ENCODE data around the gene SULT4A1. TPM values are rescaled to one million over a fixed set of nuclear protein-coding genes. Genes with fewer than 3 reads are reported as not detected.

The SULT4A1 gene
- polyA plus RNA-seq, 1 experiment, result 0.14 TPM

DNA sequence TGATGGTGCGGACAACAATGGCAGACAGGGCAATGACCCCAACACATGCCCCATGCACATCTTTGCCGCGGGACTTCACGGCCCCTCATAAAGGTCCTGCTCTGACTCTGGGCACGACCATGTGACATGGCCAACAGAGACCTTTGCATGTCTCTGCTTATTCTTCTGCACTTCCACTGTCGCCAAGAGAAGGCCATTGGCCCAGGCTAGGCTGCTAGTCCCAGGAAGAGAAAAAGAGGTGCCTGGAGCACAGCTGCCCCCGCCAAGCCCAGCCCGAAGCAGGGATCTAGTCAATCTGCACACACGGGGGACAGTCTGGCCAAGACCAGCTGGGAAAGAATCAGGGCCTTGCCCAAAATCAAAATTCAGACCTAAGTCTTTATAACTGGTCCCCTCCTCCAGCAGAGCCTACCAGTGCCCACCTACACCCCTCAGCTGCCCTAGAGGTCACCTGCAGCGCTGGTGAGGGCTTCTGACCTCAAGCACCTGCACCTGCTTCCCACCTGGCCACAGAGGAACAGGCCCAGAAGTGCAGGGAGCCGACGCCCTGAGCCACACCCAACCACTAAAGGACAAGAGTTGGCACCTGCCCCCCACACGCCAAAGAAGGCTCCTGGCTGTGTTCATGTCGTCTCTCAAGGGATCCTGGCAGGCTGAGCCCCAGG lies 8.1 kb downstream of the SULT4A1 start:
- Histone ChIP-seq H3K9me3 (ENCODE audit: control insufficient read depth, insufficient read depth, low read length) (no peaks in the 10 kb centered on the region), H3K27ac (ENCODE audit: low read depth, low read length) (no peak overlapping the region), H3K4me3 (ENCODE audit: low read depth, low read length) (no peak overlapping the region), H3K27me3 (ENCODE audit: control insufficient read depth, insufficient read depth, low read length) (peaks cover 12% of the 10 kb centered on the region)
- POLR2A ChIA-PET, result no interaction called here
- TF ChIP-seq, protein P1, sequence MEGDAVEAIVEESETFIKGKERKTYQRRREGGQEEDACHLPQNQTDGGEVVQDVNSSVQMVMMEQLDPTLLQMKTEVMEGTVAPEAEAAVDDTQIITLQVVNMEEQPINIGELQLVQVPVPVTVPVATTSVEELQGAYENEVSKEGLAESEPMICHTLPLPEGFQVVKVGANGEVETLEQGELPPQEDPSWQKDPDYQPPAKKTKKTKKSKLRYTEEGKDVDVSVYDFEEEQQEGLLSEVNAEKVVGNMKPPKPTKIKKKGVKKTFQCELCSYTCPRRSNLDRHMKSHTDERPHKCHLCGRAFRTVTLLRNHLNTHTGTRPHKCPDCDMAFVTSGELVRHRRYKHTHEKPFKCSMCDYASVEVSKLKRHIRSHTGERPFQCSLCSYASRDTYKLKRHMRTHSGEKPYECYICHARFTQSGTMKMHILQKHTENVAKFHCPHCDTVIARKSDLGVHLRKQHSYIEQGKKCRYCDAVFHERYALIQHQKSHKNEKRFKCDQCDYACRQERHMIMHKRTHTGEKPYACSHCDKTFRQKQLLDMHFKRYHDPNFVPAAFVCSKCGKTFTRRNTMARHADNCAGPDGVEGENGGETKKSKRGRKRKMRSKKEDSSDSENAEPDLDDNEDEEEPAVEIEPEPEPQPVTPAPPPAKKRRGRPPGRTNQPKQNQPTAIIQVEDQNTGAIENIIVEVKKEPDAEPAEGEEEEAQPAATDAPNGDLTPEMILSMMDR (IDR thresholded peaks at IDR 0.05; ENCODE audit: low read depth, low read length), result no peak
- CTCF ChIA-PET, result no interaction called here
- no peak for DNase-seq (ENCODE audit: low read depth, low spot score)

DNA sequence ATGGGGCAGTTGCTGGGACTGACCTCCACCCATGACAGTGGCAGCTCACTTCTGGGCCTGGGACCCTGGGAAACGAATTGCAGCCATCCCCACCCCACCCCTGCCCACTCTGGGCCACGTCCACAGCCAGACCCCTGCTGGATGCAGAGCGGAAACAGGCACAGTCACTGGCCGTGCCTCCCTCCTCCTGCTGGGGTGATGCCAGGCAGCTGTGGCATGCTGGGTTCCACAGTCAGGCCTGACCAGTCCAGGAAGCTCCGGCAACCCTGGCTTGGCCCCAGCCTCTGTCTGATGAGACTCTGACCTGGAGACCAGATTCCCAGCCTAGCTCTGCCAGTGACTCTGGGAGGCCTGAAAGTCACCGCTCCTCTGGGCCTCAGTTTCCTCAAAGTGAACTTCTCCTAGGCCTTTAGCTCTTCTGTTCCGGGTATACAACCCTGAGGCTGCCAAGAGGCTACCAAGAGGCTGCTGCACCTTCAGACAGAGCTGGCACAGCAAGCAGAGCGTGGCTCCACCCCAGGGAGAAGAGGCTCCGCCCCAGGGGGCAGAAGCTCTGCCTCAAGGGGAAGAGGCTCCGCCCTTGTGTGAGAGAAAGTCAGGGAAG lies 8.9 kb downstream of the SULT4A1 start:
- POLR2A ChIA-PET, result no interaction called here
- Histone ChIP-seq H3K27ac (ENCODE audit: low read depth, low read length) (no peak overlapping the region), H3K9me3 (ENCODE audit: control insufficient read depth, insufficient read depth, low read length) (no peaks in the 10 kb centered on the region), H3K4me3 (ENCODE audit: low read depth, low read length) (no peak overlapping the region), H3K27me3 (ENCODE audit: control insufficient read depth, insufficient read depth, low read length) (peaks cover 12% of the 10 kb centered on the region)
- DNase-seq (ENCODE audit: low read depth, low spot score), result no peak
- CTCF ChIA-PET, result no interaction called here
- TF ChIP-seq, protein P1 (IDR thresholded peaks at IDR 0.05; ENCODE audit: low read depth, low read length), result no peak

DNA sequence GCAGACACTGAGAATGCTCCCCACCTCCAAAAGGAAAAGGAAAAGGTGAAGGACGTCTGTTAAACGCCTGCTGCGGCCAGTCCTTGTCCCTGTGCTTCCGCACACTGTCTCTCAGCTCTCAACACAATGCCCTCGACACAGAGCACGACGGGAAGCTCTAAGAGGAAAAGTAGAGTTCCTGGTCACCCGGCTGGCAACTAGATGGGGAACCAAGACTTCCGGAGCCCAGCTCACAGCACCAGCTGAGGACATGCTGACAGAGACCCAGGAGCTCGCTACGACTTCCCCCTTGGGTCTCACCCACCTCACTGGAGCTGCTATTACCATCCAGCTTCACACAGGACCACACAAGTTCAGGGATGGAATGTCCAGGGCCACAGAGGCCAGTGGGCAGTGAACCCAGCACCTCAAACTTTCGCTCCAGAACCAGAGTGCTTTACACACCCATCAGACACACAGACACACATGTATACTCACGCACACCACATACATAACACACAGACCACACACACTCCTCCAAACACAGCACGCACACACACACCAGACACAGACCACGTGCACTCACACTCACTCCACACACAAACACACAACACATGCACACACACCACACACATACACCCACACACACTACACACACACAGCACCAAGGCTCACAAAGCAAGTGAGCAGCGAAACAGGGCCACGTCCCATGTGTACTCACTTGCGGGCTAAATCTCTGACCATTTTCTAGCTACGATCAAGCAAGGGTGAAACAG lies 9.6 kb downstream of the SULT4A1 start:
- Histone ChIP-seq H3K9me3 (ENCODE audit: control insufficient read depth, insufficient read depth, low read length) (no peaks in the 10 kb centered on the region), H3K4me3 (ENCODE audit: low read depth, low read length) (no peak overlapping the region), H3K27me3 (ENCODE audit: control insufficient read depth, insufficient read depth, low read length) (peaks cover 12% of the 10 kb centered on the region), H3K27ac (ENCODE audit: low read depth, low read length) (no peak overlapping the region)
- POLR2A ChIA-PET, result no interaction called here
- DNase-seq (ENCODE audit: low read depth, low spot score), result no peak
- CTCF ChIA-PET, result no interaction called here
- TF ChIP-seq, protein P1 (IDR thresholded peaks at IDR 0.05; ENCODE audit: low read depth, low read length), result no peak

DNA sequence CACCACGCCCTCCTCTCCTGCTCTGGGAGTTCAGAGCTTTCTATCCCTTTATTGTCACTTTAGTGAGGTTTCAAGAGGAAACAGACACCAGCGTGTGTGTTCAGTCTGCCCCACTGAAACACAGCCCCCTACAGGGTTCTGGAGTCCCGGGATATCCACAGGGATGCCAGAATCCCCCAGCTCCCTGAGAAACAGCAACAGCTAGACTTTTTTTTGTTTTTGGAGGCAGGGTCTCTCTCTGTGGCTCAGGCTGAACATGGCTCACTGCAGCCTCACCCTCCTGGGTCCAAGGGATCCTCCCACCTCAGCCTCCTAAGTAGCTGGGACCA lies 10.4 kb downstream of the SULT4A1 start:
- CTCF ChIA-PET, result no interaction called here
- peaks cover 14% of the 10 kb centered on the region for H3K27me3 ChIP-seq (ENCODE audit: control insufficient read depth, insufficient read depth, low read length)
- TF ChIP-seq, protein P1 (IDR thresholded peaks at IDR 0.05; ENCODE audit: low read depth, low read length), result no peak
- no peak overlapping the region for H3K4me3 ChIP-seq (ENCODE audit: low read depth, low read length)
- POLR2A ChIA-PET, result no interaction called here
- no peak for DNase-seq (ENCODE audit: low read depth, low spot score)
- H3K27ac ChIP-seq (ENCODE audit: low read depth, low read length), result no peak overlapping the region
- no peaks in the 10 kb centered on the region for H3K9me3 ChIP-seq (ENCODE audit: control insufficient read depth, insufficient read depth, low read length)
